NCI-H146 (cell line): ENCODE measurements around the gene HMGN1.

Experiments
- DNase-seq: peaks from one replicate; lab custom pipeline; 2025; lab: John Stamatoyannopoulos, UW

Gene HMGN1

GRCh38 chr21:39300587-39300986, 48.3 kb downstream of the HMGN1 start:
- DNase-seq = no peak

GRCh38 chr21:39296891-39297290, 52.0 kb downstream of the HMGN1 start:
- no peak for DNase-seq
